Nephron (organoid): ENCODE data around the gene NKAP.

Experiments used
- H3K27ac Mint-ChIP-seq, 3 experiments: 2 replicates each; pipeline ENCODE4 v1.8.0; 2020; ENCODE audit warnings: mixed read lengths in 3 of 3, mild to moderate bottlenecking in 2 of 3, moderate library complexity in 1 of 3
- H3K27me3 Mint-ChIP-seq: 2 replicates; pipeline ENCODE4 v1.8.0; 2021; ENCODE audit warnings: low read depth, mild to moderate bottlenecking, moderate library complexity, mixed read lengths
- H3K36me3 Mint-ChIP-seq: 2 replicates; pipeline ENCODE4 v1.8.0; 2020; ENCODE audit warnings: low read depth, mixed read lengths
- H3K4me1 Mint-ChIP-seq: 2 replicates; pipeline ENCODE4 v1.8.0; 2020; ENCODE audit warnings: mixed read lengths
- H3K4me3 Mint-ChIP-seq, 3 experiments: 2 replicates each; pipeline ENCODE4 v1.8.0; 2020; ENCODE audit warnings: mild to moderate bottlenecking in 3 of 3, mixed read lengths in 3 of 3, moderate library complexity in 2 of 3
- H3K9me3 Mint-ChIP-seq: 2 replicates; pipeline ENCODE4 v1.8.0; 2020; ENCODE audit warnings: mixed read lengths
- CTCF ChIP-seq, 3 experiments: fragments of 200-600 bp; sonication (generic); IDR thresholded peaks; one replicate each; pipeline ENCODE4 v1.5.0; 2021; ENCODE audit warnings: antibody characterized with exemption in 3 of 3; ENCODE audit not compliant: unreplicated experiment in 3 of 3

Gene NKAP

DNA sequence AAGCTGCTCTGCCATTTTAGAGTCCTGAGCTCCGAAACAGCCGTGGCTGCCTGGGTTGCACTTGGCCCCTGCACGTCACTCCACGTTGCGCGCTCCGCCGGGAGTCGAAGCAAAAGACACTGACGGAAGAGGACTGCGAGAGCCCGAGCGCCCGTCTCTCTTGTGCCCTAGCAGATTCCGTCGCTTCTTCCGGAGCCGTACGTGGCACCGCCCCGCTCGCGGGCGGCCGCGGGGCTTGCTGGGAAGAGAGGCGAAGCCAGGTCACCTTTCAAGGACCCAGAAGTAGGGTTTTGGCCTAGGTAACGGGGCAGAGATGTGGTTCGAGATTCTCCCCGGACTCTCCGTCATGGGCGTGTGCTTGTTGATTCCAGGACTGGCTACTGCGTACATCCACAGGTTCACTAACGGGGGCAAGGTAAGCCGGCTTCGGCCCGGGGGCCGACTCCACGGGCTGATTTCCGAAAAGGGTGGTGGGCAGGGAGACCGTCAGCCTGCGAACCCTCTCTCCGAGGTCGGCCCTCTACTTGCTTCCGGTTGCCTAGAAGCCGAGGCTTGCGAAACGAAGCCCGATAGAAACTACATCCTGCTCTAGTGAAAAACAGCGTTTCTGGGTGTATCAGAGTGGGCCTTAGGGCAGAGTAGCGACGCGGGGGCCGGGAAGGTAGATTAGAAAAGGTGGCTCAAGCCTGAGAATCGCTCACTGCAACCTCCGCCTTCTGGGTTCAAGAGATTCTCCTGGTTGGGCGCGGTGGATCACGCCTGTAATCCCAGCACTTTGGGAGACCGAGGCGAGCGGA lies 71.8 kb downstream of the NKAP start, which contains the start of the genes NDUFA1 and RNF113A:
TSS of gene NDUFA1 (plus strand) at position 234 of the 797 bp plus-strand sequence. CDS start at position 314, 80 bp downstream.
TSS of gene RNF113A (minus strand) at position 135 of the 797 bp plus-strand sequence. CDS start at position 15, 120 bp downstream.
- TF ChIP-seq CTCF (IDR thresholded peaks at IDR 0.05; ENCODE audit: unreplicated experiment in 3 of 3) = no peak
- H3K4me3 Mint-ChIP-seq = peak within 1 kb of the TSS; percentile 92 to 95 (median 94)
- H3K36me3 Mint-ChIP-seq = peaks cover 4% of the 10 kb centered on the region
- H3K27ac Mint-ChIP-seq = peak within 1 kb of the TSS; percentile 71 to 96 (median 75)
- peaks cover 14% of the 10 kb centered on the region for H3K4me1 Mint-ChIP-seq
- H3K9me3 Mint-ChIP-seq = no peaks in the 10 kb centered on the region
- no peaks in the 10 kb centered on the region for H3K27me3 Mint-ChIP-seq

- Mint-ChIP-seq H3K36me3 (peaks cover 4% of the 10 kb centered on the region), H3K4me3 (peak overlapping the region; percentile 92 to 95 (median 94)), H3K27ac (peak overlapping the region; percentile 68 to 96 (median 75)), H3K9me3 (no peaks in the 10 kb centered on the region), H3K27me3 (no peaks in the 10 kb centered on the region), H3K4me1 (peaks cover 14% of the 10 kb centered on the region)
- TF ChIP-seq CTCF (IDR thresholded peaks at IDR 0.05; ENCODE audit: unreplicated experiment in 3 of 3) = no peak
These were observed 72.3 kb downstream of the NKAP start for GRCh38 chrX:119871245-119871598.
